ENCODE measurements around the gene TCAF2. TPM values are rescaled to one million over a fixed set of nuclear protein-coding genes. Genes with fewer than 3 reads are reported as not detected.
A peak's percentile ranks its signal among the peaks of the same experiment; 100 is the strongest.
"Not testable (repeated sequence)": the region's sequence is repeated elsewhere in the genome, so short reads cannot be mapped to it uniquely, and the experiment has no call there.

The TCAF2 gene
- total and polyA plus RNA-seq, 9 of the 15 experiments (the other 6 are each of a cell fraction or from before 2014, with no cell fraction given) = 0.79 to 10.6 (median 3.0) TPM

- H3K79me2 ChIP-seq (ENCODE audit: control insufficient read depth, insufficient read depth, low read length); POLR2A ChIA-PET; H3K9ac ChIP-seq (ENCODE audit: insufficient read depth in 1 of 2, low read depth in 2 of 2, low read length in 2 of 2); H3K27me3 ChIP-seq (ENCODE audit: control insufficient read depth in 2 of 2, insufficient read depth in 2 of 2, low read length in 2 of 2); H3K9me3 ChIP-seq (replicated peaks; ENCODE audit: control insufficient read depth, insufficient read depth, low read depth, low read length); ATAC-seq; H3K9me1 ChIP-seq (ENCODE audit: control insufficient read depth, insufficient read depth, low read length); FAIRE-seq; in situ Hi-C loops (cut with MboI); CTCF ChIA-PET (ENCODE audit: low intra/inter-chr PET ratio); H3K4me2 ChIP-seq (ENCODE audit: insufficient read depth, low read length); H3K4me3 ChIP-seq; H3K27ac ChIP-seq (ENCODE audit: extremely low read depth, low read depth, low read length); intact Hi-C loops (cut with micrococcal nuclease); H3K36me3 ChIP-seq (ENCODE audit: control insufficient read depth, insufficient read depth, low read length); H3K4me1 ChIP-seq (replicated peaks in 1 of 2; ENCODE audit: control insufficient read depth in 2 of 2, insufficient read depth in 2 of 2, low read length in 2 of 2); BruUV-seq (replicated peaks); H2AFZ ChIP-seq (ENCODE audit: low read depth, low read length); H4K20me1 ChIP-seq (replicated peaks; ENCODE audit: control insufficient read depth, insufficient read depth, low read length): not testable (repeated sequence)
- 70% methylated on average over 1 of the region's 6 CpGs for WGBS (ENCODE audit: insufficient coverage, low coverage, missing lambda C conversion rate)
- peak in 1 of 4 experiments; percentile 3 for DNase-seq (ENCODE audit: extremely low read depth in 1 of 4, low spot score in 3 of 4)
Measured at GRCh38 chr7:143615545-143615944, 5.2 kb upstream of the TCAF2 start.

GRCh38 chr7:143617204-143617603 is 3.6 kb upstream of the TCAF2 start:
- H3K9me1 ChIP-seq (ENCODE audit: control insufficient read depth, insufficient read depth, low read length); ATAC-seq; in situ Hi-C loops (cut with MboI); H3K4me3 ChIP-seq; H3K4me1 ChIP-seq (replicated peaks in 1 of 2; ENCODE audit: control insufficient read depth in 2 of 2, insufficient read depth in 2 of 2, low read length in 2 of 2); H2AFZ ChIP-seq (ENCODE audit: low read depth, low read length); POLR2A ChIA-PET; CTCF ChIA-PET (ENCODE audit: low intra/inter-chr PET ratio); H3K79me2 ChIP-seq (ENCODE audit: control insufficient read depth, insufficient read depth, low read length); H3K27me3 ChIP-seq (ENCODE audit: control insufficient read depth in 2 of 2, insufficient read depth in 2 of 2, low read length in 2 of 2); BruUV-seq (replicated peaks); intact Hi-C loops (cut with micrococcal nuclease); H3K4me2 ChIP-seq (ENCODE audit: insufficient read depth, low read length); DNase-seq (ENCODE audit: extremely low read depth in 1 of 4, low spot score in 3 of 4); H3K9me3 ChIP-seq (replicated peaks; ENCODE audit: control insufficient read depth, insufficient read depth, low read depth, low read length); H3K27ac ChIP-seq (ENCODE audit: extremely low read depth, low read depth, low read length); FAIRE-seq; H4K20me1 ChIP-seq (replicated peaks; ENCODE audit: control insufficient read depth, insufficient read depth, low read length); H3K9ac ChIP-seq (ENCODE audit: insufficient read depth in 1 of 2, low read depth in 2 of 2, low read length in 2 of 2); H3K36me3 ChIP-seq (ENCODE audit: control insufficient read depth, insufficient read depth, low read length): not testable (repeated sequence)
- no CpG with 5 or more reads among the region's 1 CpG for WGBS (ENCODE audit: insufficient coverage, low coverage, missing lambda C conversion rate)

- CTCF ChIA-PET (ENCODE audit: low intra/inter-chr PET ratio) = not testable (repeated sequence)
Measured at GRCh38 chr7:143620058-143620457, 716 bp upstream of the TCAF2 start.

GRCh38 chr7:143621175-143621574 is 401 bp downstream of the TCAF2 start:
- H3K9me1 ChIP-seq (ENCODE audit: control insufficient read depth, insufficient read depth, low read length); DNase-seq (ENCODE audit: extremely low read depth in 1 of 4, low spot score in 3 of 4); POLR2A ChIA-PET; H3K4me2 ChIP-seq (ENCODE audit: insufficient read depth, low read length); CTCF ChIA-PET (ENCODE audit: low intra/inter-chr PET ratio); H3K79me2 ChIP-seq (ENCODE audit: control insufficient read depth, insufficient read depth, low read length); H3K4me1 ChIP-seq (replicated peaks in 1 of 2; ENCODE audit: control insufficient read depth in 2 of 2, insufficient read depth in 2 of 2, low read length in 2 of 2); H3K36me3 ChIP-seq (ENCODE audit: control insufficient read depth, insufficient read depth, low read length); in situ Hi-C loops (cut with MboI); intact Hi-C loops (cut with micrococcal nuclease); H3K27me3 ChIP-seq (ENCODE audit: control insufficient read depth in 2 of 2, insufficient read depth in 2 of 2, low read length in 2 of 2); H4K20me1 ChIP-seq (replicated peaks; ENCODE audit: control insufficient read depth, insufficient read depth, low read length); H3K27ac ChIP-seq (ENCODE audit: extremely low read depth, low read depth, low read length); H3K9me3 ChIP-seq (replicated peaks; ENCODE audit: control insufficient read depth, insufficient read depth, low read depth, low read length); H2AFZ ChIP-seq (ENCODE audit: low read depth, low read length); H3K9ac ChIP-seq (ENCODE audit: insufficient read depth in 1 of 2, low read depth in 2 of 2, low read length in 2 of 2); BruUV-seq (replicated peaks): not testable (repeated sequence)
- no CpG with 5 or more reads among the region's 16 CpGs for WGBS (ENCODE audit: insufficient coverage, low coverage, missing lambda C conversion rate)
- ATAC-seq (peak; percentile 7), FAIRE-seq (peak; percentile 11)
- H3K4me3 ChIP-seq = 0 out of 2 replicates have a peak overlapping the region, but pooled peaks have one; percentile 22

More at GRCh38 chr7:143620058-143620457, 716 bp upstream of the TCAF2 start:
- H3K27me3 ChIP-seq (ENCODE audit: control insufficient read depth in 2 of 2, insufficient read depth in 2 of 2, low read length in 2 of 2); intact Hi-C loops (cut with micrococcal nuclease); H3K9ac ChIP-seq (ENCODE audit: insufficient read depth in 1 of 2, low read depth in 2 of 2, low read length in 2 of 2); DNase-seq (ENCODE audit: extremely low read depth in 1 of 4, low spot score in 3 of 4); in situ Hi-C loops (cut with MboI); H3K4me3 ChIP-seq; H3K9me3 ChIP-seq (replicated peaks; ENCODE audit: control insufficient read depth, insufficient read depth, low read depth, low read length); H4K20me1 ChIP-seq (replicated peaks; ENCODE audit: control insufficient read depth, insufficient read depth, low read length); H3K4me1 ChIP-seq (replicated peaks in 1 of 2; ENCODE audit: control insufficient read depth in 2 of 2, insufficient read depth in 2 of 2, low read length in 2 of 2); H2AFZ ChIP-seq (ENCODE audit: low read depth, low read length); H3K9me1 ChIP-seq (ENCODE audit: control insufficient read depth, insufficient read depth, low read length); BruUV-seq (replicated peaks); H3K4me2 ChIP-seq (ENCODE audit: insufficient read depth, low read length); H3K27ac ChIP-seq (ENCODE audit: extremely low read depth, low read depth, low read length); POLR2A ChIA-PET; H3K79me2 ChIP-seq (ENCODE audit: control insufficient read depth, insufficient read depth, low read length); H3K36me3 ChIP-seq (ENCODE audit: control insufficient read depth, insufficient read depth, low read length): not testable (repeated sequence)
- FAIRE-seq (peak; percentile 40), ATAC-seq (peak; percentile 64)
- no CpG with 5 or more reads among the region's 23 CpGs for WGBS (ENCODE audit: insufficient coverage, low coverage, missing lambda C conversion rate)
